ENCODE results near the gene QSOX1.
A peak's percentile ranks its signal among the peaks of the same experiment; 100 is the strongest.

Gene QSOX1

DNA sequence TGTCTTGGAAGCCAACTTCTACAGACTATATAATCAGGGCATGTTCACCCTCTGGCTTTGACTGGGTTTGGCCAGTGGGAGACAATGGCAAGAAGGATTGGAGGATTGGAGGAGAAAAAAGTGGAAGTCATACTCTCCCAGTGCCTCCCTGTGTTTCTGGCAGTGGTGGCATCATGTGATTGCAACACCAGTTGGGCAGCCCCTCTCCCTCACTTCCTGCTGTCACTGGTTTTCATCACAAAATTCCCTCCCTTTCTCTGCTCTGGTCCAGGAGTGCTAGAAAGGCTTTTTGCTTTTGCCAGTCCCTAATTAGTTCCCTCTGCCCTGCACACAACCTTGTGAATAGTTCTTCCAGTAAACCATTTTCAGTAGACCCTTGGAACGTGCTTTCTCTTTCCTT lies 3.7 kb upstream of the QSOX1 start:
- no peak for DNase-seq (ENCODE audit: low read depth in 2 of 3, low spot score in 2 of 3)

GRCh38 chr1:180151508-180151907 lies 3.2 kb upstream of the QSOX1 start:
- DNase-seq (ENCODE audit: low read depth in 2 of 3, low spot score in 2 of 3) = no peak

DNA sequence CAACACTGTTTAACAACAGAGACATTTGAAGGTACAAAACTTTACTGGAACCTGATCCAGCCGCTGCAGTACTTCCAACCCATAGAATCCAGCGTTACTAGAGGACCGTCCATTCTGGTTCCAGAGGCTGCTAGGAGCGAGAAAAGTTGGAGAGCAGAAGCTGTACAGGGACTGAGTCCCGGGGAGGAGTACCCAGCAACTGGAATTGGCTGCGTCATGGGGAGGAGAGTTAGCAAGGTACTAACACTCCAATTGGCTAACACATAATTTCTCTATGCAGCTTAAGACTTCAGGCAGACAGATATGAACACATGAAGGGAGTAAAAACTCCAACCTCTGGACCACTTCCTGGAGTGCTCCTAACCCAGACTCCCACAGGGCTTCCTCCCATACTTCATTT lies 2.1 kb upstream of the QSOX1 start:
- no peak for DNase-seq (ENCODE audit: low read depth in 2 of 3, low spot score in 2 of 3)

GRCh38 chr1:180153032-180153431 lies 1.6 kb upstream of the QSOX1 start:
- no peak for DNase-seq (ENCODE audit: low read depth in 2 of 3, low spot score in 2 of 3)

DNA sequence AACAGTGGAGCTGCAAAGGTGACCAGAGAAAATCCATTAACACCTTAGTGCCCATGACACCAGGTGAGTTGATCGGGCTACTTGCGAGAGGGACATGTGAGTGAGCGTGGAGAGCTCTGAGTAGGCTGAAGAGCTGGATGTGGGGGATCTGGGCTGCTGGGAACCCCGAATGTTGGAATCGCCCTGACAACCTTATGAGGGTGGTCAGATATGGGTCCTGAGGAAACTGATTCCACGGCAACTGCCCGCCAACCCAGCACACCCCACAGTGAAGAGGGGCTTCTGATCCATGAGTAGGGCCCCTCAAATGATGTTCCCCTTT lies 705 bp upstream of the QSOX1 start:
- DNase-seq (ENCODE audit: low read depth in 2 of 3, low spot score in 2 of 3) = no peak

- DNase-seq (ENCODE audit: low read depth in 2 of 3, low spot score in 2 of 3) = peak in 1 of 3 experiments; percentile 19
These were observed 563 bp downstream of the QSOX1 start for GRCh38 chr1:180155182-180155682.

DNA sequence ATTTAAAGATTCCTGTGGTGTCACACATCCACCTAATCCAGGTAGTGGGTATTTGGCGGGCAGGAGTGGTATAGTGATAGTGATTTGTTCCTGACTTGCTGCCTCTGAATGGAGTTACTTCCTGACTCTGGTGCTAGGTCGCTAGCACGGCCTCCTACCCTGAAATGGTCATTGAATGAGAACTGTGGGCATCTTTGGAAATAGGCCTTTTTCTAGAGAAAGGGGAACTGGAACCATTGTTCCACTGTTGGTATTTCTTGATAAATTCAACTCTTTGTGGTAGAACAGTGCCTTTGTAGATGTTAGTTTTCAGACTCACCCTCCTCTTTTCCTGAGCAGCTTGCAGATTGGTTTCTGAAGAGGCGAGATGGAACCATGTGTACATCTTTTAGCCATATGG lies 1.5 kb downstream of the QSOX1 start:
- no peak for DNase-seq (ENCODE audit: low read depth in 2 of 3, low spot score in 2 of 3)

GRCh38 chr1:180156631-180157091 lies 2.0 kb downstream of the QSOX1 start:
- no peak for DNase-seq (ENCODE audit: low read depth in 2 of 3, low spot score in 2 of 3)

GRCh38 chr1:180157108-180157507 lies 2.4 kb downstream of the QSOX1 start:
- DNase-seq (ENCODE audit: low read depth in 2 of 3, low spot score in 2 of 3) = no peak

DNA sequence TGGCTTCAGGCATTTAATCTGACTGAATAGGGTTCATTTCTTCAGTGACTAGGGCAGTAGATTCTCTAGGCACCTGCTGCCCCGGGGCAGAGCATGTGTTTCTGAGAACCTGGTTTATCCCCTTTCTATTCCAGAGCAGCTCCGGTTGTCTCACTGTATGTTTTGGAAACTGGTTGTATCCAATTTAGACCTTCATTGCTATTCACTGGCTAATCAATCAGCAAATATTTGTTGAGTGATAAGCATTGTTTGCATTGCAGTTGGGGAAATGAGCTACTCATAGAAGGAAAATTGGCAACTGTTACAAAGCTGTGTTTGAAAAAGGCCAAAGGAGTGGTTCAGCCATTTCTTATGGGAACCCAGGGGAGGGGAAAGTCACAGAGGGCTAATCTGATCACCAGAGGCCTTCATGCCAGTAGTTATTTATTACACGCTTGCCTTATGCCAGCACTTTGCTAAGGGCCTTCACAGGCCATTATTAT lies 2.9 kb downstream of the QSOX1 start:
- no peak for DNase-seq (ENCODE audit: low read depth in 2 of 3, low spot score in 2 of 3)

DNA sequence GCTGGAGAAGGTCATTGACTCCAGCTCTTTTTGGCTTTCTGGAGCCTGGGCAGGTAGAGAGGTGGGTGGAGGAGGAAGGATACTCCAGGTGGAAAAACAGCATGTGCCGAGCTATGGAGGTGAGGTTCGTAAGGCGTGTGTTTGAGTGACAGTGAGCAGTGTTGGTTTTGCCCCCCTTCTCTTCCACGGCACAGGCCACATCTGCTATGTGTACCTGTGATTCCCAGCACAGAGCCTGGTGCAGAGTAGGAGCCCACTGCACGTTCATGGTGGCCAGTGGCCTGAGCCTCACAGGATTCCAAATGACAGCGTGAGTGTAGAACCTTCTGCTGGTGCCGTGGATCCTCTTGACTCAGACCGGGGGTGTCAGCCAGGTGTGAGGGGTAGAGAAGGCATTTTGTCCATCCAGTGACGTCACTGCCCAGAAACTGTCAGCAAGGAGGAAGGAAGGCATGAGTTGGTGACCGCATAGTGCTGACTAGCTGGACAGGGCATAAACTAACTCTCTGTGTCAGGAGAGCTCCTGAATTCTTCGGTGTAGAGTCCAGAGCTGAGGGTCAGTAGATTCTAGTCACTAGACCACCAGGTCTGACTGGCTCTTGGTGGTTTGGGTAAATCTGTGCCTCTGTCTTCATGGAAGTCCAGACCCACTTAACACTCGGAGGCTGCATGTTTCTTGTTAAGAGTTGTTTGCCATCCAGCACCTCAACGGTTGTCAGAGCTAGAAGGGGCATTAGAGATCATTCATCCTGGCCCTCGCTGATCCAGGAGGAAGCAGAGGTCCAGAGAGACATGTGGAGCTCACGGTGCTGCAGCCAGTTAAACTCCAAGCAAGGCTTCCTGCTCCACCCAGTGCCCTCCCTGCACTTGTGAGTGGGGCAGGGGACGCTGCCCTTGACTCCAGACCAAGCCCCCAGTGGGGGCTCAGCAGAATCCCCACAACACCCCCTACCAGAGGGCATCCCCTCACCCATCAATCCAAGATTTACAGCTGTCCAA lies 3.8 kb downstream of the QSOX1 start:
- no peak for DNase-seq (ENCODE audit: low read depth in 2 of 3, low spot score in 2 of 3)

GRCh38 chr1:180160357-180160756 lies 5.7 kb downstream of the QSOX1 start:
- DNase-seq (ENCODE audit: low read depth in 2 of 3, low spot score in 2 of 3) = no peak

- no peak for DNase-seq (ENCODE audit: low read depth in 2 of 3, low spot score in 2 of 3)
These were observed 8.4 kb downstream of the QSOX1 start for GRCh38 chr1:180163041-180163440.

- DNase-seq (ENCODE audit: low read depth in 2 of 3, low spot score in 2 of 3) = no peak
These were observed 10.4 kb downstream of the QSOX1 start for GRCh38 chr1:180165096-180165495.

GRCh38 chr1:180165509-180166435 lies 11.1 kb downstream of the QSOX1 start:
- DNase-seq (ENCODE audit: low read depth in 2 of 3, low spot score in 2 of 3) = no peak

DNA sequence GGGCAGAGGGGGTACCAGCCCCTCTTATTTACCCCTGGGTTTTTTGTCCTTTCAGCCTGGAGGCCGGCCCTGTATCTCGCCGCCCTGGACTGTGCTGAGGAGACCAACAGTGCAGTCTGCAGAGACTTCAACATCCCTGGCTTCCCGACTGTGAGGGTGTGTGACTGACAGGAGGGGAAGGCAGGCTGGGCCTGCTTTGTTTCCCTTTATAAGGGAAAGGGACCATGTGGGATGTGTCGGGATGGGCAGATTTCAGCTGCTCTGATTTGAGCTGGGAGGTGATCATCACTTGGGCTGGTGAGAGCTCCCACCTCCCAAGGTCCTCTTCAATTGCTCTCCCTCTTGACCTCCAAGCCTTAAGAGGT lies 11.7 kb downstream of the QSOX1 start:
- no peak for DNase-seq (ENCODE audit: low read depth in 2 of 3, low spot score in 2 of 3)

DNA sequence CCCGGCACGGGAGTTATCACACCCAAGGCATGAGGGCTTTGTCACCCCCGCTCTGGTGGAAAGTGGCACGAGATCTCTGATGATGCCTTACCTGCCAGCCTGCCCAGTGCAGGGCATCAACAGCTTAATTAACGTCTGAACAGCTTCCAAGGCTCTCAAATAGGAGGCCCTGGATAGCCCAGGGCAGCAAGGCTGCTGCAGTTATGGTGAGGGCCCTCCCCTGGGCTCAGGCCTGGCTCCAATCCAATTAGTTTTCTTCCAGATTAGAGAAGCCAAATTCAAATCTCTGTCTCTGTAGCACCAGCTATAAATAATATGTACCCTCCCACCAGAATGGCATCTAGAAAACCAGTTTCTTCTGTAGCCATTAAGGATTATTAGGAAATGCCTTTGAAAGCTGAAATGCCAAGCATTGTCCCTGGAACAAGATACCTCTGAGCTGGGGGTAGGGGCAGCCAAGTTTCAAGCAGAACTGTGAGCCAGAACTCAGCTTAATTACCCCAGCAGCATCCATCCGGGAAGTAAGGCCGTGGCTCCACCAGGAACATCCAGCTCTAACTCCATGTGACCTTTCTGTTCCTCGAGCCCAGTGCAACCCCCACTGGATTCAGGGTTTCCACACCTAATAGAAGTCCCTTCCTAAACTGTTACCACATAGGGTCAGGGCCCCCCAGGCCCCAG lies 12.5 kb downstream of the QSOX1 start:
- DNase-seq (ENCODE audit: low read depth in 2 of 3, low spot score in 2 of 3) = no peak

- no peak for DNase-seq (ENCODE audit: low read depth in 2 of 3, low spot score in 2 of 3)
These were observed 13.2 kb downstream of the QSOX1 start for GRCh38 chr1:180167721-180168467.

DNA sequence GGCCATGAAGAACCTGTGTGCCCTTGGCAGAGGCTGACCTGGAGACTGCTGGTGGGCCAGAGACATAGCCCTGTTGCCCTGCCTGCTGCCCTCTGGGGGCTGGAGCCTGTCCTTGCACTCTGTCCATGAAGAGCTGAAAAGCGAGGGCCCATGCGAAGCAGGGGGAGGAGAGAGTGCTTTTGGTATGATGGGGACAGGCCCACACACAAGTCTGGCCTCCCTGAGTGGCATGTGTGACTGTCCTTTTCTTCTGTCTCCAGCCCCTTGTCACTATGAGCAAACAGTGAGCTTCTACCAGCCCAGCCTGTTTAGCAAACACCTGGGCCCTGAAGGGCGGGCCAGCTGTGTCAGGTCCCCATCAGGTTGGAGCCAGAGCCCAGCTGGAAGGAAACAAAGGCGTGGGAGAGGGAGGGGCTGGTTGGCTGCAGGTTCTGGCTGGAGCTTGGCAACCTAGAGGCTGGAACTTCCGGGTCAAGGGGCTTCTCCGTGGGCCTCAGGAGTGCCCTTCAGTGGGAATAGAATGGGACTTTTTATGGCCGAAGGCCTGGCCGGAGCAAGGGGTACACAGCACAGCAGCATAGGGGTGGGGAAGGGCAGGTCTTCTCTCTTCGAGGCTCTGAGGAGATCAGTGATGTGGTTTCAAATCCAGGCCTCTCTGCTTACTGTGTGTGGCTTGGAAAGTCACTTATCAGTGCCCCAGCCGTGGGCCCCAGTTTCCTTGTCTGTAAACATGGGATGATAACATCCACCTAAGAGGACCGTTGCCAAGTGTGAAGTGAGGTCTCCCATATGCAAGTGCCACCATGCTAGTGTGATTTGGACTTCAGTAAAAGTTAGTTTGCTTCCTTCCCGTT lies 14.3 kb downstream of the QSOX1 start:
- no peak for DNase-seq (ENCODE audit: low read depth in 2 of 3, low spot score in 2 of 3)
